HEK293 (cell line): Measurements from ENCODE around the gene SMARCA1.

Experiments
- CTCF ChIP-seq: fragments of 450-650 bp; formaldehyde crosslinking; IDR thresholded peaks from 2 replicates; pipeline ENCODE4 v1.5.1; 2016; ENCODE audit warnings: missing biosample characterization, missing genetic modification characterization
- EGR2 ChIP-seq: fragments of 450-650 bp; formaldehyde crosslinking; IDR thresholded peaks from 2 replicates; pipeline ENCODE4 v1.5.1; 2016; ENCODE audit warnings: low read depth, missing biosample characterization, missing genetic modification characterization
- GLIS1 ChIP-seq: fragments of 450-650 bp; formaldehyde crosslinking; IDR thresholded peaks from 2 replicates; pipeline ENCODE4 v1.5.1; 2016; ENCODE audit warnings: missing biosample characterization, missing genetic modification characterization
- HOXA7 ChIP-seq: sonication (generic); formaldehyde crosslinking; IDR thresholded peaks from 2 replicates; pipeline ENCODE4 v1.8.1; 2022; ENCODE audit warnings: missing genetic modification reagents, borderline replicate concordance
- SCRT2 ChIP-seq: fragments of 450-650 bp; formaldehyde crosslinking; IDR thresholded peaks from 2 replicates; pipeline ENCODE4 v1.5.1; 2016; ENCODE audit warnings: missing biosample characterization, missing genetic modification characterization
- ZBTB48 ChIP-seq: fragments of 450-650 bp; formaldehyde crosslinking; IDR thresholded peaks from 2 replicates; pipeline ENCODE4 v1.5.1; 2016; ENCODE audit warnings: missing biosample characterization, missing genetic modification characterization
- ZFHX2 ChIP-seq: fragments of 450-650 bp; formaldehyde crosslinking; conservative IDR thresholded peaks from 2 replicates; pipeline ENCODE4 v1.5.1; 2016; ENCODE audit warnings: missing biosample characterization, missing genetic modification characterization
- ZFP37 ChIP-seq: fragments of 450-650 bp; formaldehyde crosslinking; IDR thresholded peaks from 2 replicates; pipeline ENCODE4 v1.5.1; 2016; ENCODE audit warnings: missing biosample characterization, missing genetic modification characterization
- ZNF10 ChIP-seq: fragments of 450-650 bp; formaldehyde crosslinking; IDR thresholded peaks from 2 replicates; pipeline ENCODE4 v1.5.1; 2017; ENCODE audit warnings: missing biosample characterization, missing genetic modification characterization
- ZNF138 ChIP-seq: fragments of 450-650 bp; formaldehyde crosslinking; IDR thresholded peaks from 2 replicates; pipeline ENCODE4 v1.5.1; 2016; ENCODE audit warnings: missing biosample characterization, missing genetic modification characterization, borderline replicate concordance
- ZNF18 ChIP-seq: fragments of 450-650 bp; formaldehyde crosslinking; IDR thresholded peaks from 2 replicates; pipeline ENCODE4 v1.5.1; 2016; ENCODE audit warnings: missing biosample characterization, missing genetic modification characterization
- ZNF2 ChIP-seq: fragments of 450-650 bp; formaldehyde crosslinking; IDR thresholded peaks from 2 replicates; pipeline ENCODE4 v1.5.1; 2016; ENCODE audit warnings: missing biosample characterization, missing genetic modification characterization
- ZNF266 ChIP-seq: fragments of 450-650 bp; formaldehyde crosslinking; IDR thresholded peaks from 2 replicates; pipeline ENCODE4 v1.5.1; 2016; ENCODE audit warnings: missing biosample characterization, missing genetic modification characterization, low read depth
- ZNF362 ChIP-seq: fragments of 450-650 bp; formaldehyde crosslinking; IDR thresholded peaks from 2 replicates; pipeline ENCODE4 v1.5.1; 2016; ENCODE audit warnings: missing biosample characterization, missing genetic modification characterization
- ZNF366 ChIP-seq: fragments of 450-650 bp; formaldehyde crosslinking; conservative IDR thresholded peaks from 2 replicates; pipeline ENCODE4 v1.5.1; 2016; ENCODE audit warnings: missing biosample characterization, missing genetic modification characterization
- ZNF530 ChIP-seq: fragments of 450-650 bp; formaldehyde crosslinking; IDR thresholded peaks from 2 replicates; pipeline ENCODE4 v1.5.1; 2016; ENCODE audit warnings: low read depth, missing biosample characterization, missing genetic modification characterization
- ZNF548 ChIP-seq: fragments of 450-650 bp; formaldehyde crosslinking; IDR thresholded peaks from 2 replicates; pipeline ENCODE4 v1.5.1; 2016; ENCODE audit warnings: missing biosample characterization, missing genetic modification characterization
- ZNF626 ChIP-seq: fragments of 450-650 bp; sonication (Bioruptor Pico); formaldehyde crosslinking; IDR thresholded peaks from 2 replicates; pipeline ENCODE4 v1.5.1; 2018; ENCODE audit warnings: missing biosample characterization, missing genetic modification characterization, inconsistent platforms
- ZNF639 ChIP-seq: fragments of 450-650 bp; formaldehyde crosslinking; IDR thresholded peaks from 2 replicates; pipeline ENCODE4 v1.5.1; 2016; ENCODE audit warnings: missing biosample characterization, missing genetic modification characterization
- ZNF791 ChIP-seq: fragments of 450-650 bp; formaldehyde crosslinking; IDR thresholded peaks from 2 replicates; pipeline ENCODE4 v1.5.1; 2016; ENCODE audit warnings: missing biosample characterization, missing genetic modification characterization
- ZSCAN5A ChIP-seq: fragments of 450-650 bp; formaldehyde crosslinking; IDR thresholded peaks from 2 replicates; pipeline ENCODE4 v1.5.1; 2016; ENCODE audit warnings: missing biosample characterization, missing genetic modification characterization
- ZXDB ChIP-seq: fragments of 450-650 bp; formaldehyde crosslinking; IDR thresholded peaks from 2 replicates; pipeline ENCODE4 v1.5.1; 2016; ENCODE audit warnings: missing biosample characterization, missing genetic modification characterization
- TF ChIP-seq, protein P1 (sequence below): fragments of 450-650 bp; formaldehyde crosslinking; IDR thresholded peaks from 2 replicates; pipeline ENCODE4 v1.5.1; 2017; ENCODE audit warnings: missing biosample characterization, missing genetic modification characterization
- TF ChIP-seq, protein P2 (sequence below): sonication (generic); formaldehyde crosslinking; IDR thresholded peaks from 2 replicates; pipeline ENCODE4 v1.8.1; 2022; ENCODE audit warnings: mild to moderate bottlenecking, moderate library complexity, missing genetic modification reagents
- TF ChIP-seq, protein P3 (sequence below): IDR thresholded peaks from 2 replicates; pipeline ENCODE4 v1.6.1; 2011; ENCODE audit warnings: mild to moderate bottlenecking, low read depth, low read length, borderline replicate concordance
- TF ChIP-seq, protein P4 (sequence below): fragments of 450-650 bp; formaldehyde crosslinking; IDR thresholded peaks from 2 replicates; pipeline ENCODE4 v1.5.1; 2017; ENCODE audit warnings: missing biosample characterization, missing genetic modification characterization

The SMARCA1 gene

DNA sequence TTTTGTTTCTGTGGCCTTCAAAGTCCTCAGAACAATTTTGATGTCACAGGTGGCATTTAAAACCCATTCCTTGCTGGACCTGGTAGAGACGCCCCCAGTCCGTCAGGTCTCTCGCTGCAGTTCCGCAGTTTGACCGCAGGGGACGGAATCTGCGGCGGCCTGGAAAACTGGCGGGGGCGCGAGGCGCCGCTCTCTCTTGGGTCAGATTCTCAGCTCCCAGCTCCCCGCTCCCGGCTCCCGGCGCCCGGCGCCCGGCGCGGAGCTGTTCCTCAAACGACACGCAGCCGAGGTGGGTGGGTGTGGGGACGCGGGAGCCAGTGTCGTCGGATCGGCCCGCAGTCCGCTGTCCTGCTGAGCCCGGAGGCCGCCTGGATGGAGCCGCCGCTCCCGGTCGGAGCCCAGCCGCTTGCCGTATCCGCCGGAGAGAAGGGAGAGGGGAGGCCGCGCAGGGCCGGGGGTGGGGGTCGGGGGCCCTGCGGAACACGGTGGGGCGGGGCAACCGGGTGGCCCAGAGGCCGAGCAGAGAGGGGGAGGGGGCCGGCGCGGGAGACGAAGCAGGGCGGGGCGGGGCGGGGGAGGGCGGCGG lies 16.9 kb upstream of the SMARCA1 start, which contains the start of gene OCRL (continued):
- TF ChIP-seq, protein P1, sequence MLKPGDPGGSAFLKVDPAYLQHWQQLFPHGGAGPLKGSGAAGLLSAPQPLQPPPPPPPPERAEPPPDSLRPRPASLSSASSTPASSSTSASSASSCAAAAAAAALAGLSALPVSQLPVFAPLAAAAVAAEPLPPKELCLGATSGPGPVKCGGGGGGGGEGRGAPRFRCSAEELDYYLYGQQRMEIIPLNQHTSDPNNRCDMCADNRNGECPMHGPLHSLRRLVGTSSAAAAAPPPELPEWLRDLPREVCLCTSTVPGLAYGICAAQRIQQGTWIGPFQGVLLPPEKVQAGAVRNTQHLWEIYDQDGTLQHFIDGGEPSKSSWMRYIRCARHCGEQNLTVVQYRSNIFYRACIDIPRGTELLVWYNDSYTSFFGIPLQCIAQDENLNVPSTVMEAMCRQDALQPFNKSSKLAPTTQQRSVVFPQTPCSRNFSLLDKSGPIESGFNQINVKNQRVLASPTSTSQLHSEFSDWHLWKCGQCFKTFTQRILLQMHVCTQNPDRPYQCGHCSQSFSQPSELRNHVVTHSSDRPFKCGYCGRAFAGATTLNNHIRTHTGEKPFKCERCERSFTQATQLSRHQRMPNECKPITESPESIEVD (tag by site-specific recombination) = no peak
- TF ChIP-seq ZNF530 (tag by site-specific recombination) (no peak), ZNF639 (tag by site-specific recombination) (no peak), ZFP37 (no peak), ZNF548 (no peak), ZNF791 (tag by site-specific recombination) (no peak), ZNF18 (tag by site-specific recombination) (no peak), ZSCAN5A (tag by site-specific recombination) (0 out of 2 replicates have a peak, but pooled peaks have one; percentile 28), ZNF266 (no peak), ZBTB48 (tag by site-specific recombination) (no peak), CTCF (tag by site-specific recombination) (peak; percentile 68), ZNF626 (tag by site-specific recombination) (no peak), GLIS1 (tag by site-specific recombination) (no peak), SCRT2 (peak; percentile 67), ZXDB (tag by site-specific recombination) (0 out of 2 replicates have a peak, but pooled peaks have one; percentile 18), ZNF362 (tag by site-specific recombination) (no peak), ZFHX2 (tag by site-specific recombination) (peak; percentile 62), ZNF10 (tag by site-specific recombination) (no peak), ZNF2 (tag by site-specific recombination) (no peak), EGR2 (tag by site-specific recombination) (peak; percentile 38; the same call in 1 of the 2 replicates), ZNF366 (tag by site-specific recombination) (no peak), ZNF138 (no peak), HOXA7 (CRISPR knock-in tag) (no peak)
- TF ChIP-seq, protein P2, sequence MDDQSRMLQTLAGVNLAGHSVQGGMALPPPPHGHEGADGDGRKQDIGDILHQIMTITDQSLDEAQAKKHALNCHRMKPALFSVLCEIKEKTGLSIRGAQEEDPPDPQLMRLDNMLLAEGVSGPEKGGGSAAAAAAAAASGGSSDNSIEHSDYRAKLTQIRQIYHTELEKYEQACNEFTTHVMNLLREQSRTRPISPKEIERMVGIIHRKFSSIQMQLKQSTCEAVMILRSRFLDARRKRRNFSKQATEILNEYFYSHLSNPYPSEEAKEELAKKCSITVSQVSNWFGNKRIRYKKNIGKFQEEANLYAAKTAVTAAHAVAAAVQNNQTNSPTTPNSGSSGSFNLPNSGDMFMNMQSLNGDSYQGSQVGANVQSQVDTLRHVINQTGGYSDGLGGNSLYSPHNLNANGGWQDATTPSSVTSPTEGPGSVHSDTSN (CRISPR knock-in tag) = no peak
- TF ChIP-seq, protein P3, sequence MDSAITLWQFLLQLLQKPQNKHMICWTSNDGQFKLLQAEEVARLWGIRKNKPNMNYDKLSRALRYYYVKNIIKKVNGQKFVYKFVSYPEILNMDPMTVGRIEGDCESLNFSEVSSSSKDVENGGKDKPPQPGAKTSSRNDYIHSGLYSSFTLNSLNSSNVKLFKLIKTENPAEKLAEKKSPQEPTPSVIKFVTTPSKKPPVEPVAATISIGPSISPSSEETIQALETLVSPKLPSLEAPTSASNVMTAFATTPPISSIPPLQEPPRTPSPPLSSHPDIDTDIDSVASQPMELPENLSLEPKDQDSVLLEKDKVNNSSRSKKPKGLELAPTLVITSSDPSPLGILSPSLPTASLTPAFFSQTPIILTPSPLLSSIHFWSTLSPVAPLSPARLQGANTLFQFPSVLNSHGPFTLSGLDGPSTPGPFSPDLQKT = no peak
- TF ChIP-seq, protein P4, sequence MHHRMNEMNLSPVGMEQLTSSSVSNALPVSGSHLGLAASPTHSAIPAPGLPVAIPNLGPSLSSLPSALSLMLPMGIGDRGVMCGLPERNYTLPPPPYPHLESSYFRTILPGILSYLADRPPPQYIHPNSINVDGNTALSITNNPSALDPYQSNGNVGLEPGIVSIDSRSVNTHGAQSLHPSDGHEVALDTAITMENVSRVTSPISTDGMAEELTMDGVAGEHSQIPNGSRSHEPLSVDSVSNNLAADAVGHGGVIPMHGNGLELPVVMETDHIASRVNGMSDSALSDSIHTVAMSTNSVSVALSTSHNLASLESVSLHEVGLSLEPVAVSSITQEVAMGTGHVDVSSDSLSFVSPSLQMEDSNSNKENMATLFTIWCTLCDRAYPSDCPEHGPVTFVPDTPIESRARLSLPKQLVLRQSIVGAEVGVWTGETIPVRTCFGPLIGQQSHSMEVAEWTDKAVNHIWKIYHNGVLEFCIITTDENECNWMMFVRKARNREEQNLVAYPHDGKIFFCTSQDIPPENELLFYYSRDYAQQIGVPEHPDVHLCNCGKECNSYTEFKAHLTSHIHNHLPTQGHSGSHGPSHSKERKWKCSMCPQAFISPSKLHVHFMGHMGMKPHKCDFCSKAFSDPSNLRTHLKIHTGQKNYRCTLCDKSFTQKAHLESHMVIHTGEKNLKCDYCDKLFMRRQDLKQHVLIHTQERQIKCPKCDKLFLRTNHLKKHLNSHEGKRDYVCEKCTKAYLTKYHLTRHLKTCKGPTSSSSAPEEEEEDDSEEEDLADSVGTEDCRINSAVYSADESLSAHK = no peak
